ENCODE results near the gene XYLT1.

Gene XYLT1

GRCh38 chr16:17069681-17070080, 401.1 kb downstream of the XYLT1 start:
- DNase-seq, result no peak

GRCh38 chr16:17068524-17068923, 402.2 kb downstream of the XYLT1 start:
- no peak for DNase-seq

- DNase-seq, result no peak
These were observed 402.9 kb downstream of the XYLT1 start for GRCh38 chr16:17067882-17068281.

- no peak for DNase-seq
These were observed 407.3 kb downstream of the XYLT1 start for GRCh38 chr16:17063201-17064139.

GRCh38 chr16:17062676-17063075, 408.1 kb downstream of the XYLT1 start:
- no peak for DNase-seq

- DNase-seq, result no peak
These were observed 409.4 kb downstream of the XYLT1 start for GRCh38 chr16:17061326-17061725.

- DNase-seq, result no peak
These were observed 412.3 kb downstream of the XYLT1 start for GRCh38 chr16:17058471-17058870.

GRCh38 chr16:17056666-17057065, 414.1 kb downstream of the XYLT1 start:
- DNase-seq, result no peak

GRCh38 chr16:17053536-17054160, 417.1 kb downstream of the XYLT1 start:
- no peak for DNase-seq
